CD14-positive monocyte (primary cell): ENCODE results near the gene CACNA2D2. TPM values are rescaled to one million over a fixed set of nuclear protein-coding genes. Genes with fewer than 3 reads are reported as not detected.

ENCODE experiments used
- DNase-seq, 3 donors: peaks; one replicate each; pipeline ENCODE4 v3.0.0-alpha.2; 2011 to 2022
- H2AFZ ChIP-seq: 2 replicates; pipeline ENCODE4 v1.6.0; 2012; ENCODE audit warnings: mild to moderate bottlenecking, low read depth, low read length, inconsistent platforms; ENCODE audit not compliant: insufficient read depth, poor library complexity, severe bottlenecking
- H3K27ac ChIP-seq, 2 donors: 1 replicate in 1 of 2; 2 replicates in 1 of 2; pipeline ENCODE4 v1.5.1; 2012 to 2013; ENCODE audit warnings: low read length in 2 of 2, control low read depth in 1 of 2, inconsistent platforms in 1 of 2, low read depth in 1 of 2, mild to moderate bottlenecking in 1 of 2
- H3K27me3 ChIP-seq, 2 donors: one replicate each; pipeline versions ENCODE4 v1.6.0 to v1.6.1; 2011 to 2013; ENCODE audit warnings: low read length in 2 of 2; ENCODE audit not compliant: control insufficient read depth in 2 of 2, insufficient read depth in 2 of 2
- H3K36me3 ChIP-seq, 2 donors: replicated peaks in 1 of 2; 1 replicate in 1 of 2; 2 replicates in 1 of 2; pipeline versions ENCODE4 v1.5.1 to v1.6.1; 2012 to 2013; ENCODE audit warnings: low read length in 2 of 2, control low read depth in 1 of 2, inconsistent platforms in 1 of 2, mild to moderate bottlenecking in 1 of 2; ENCODE audit not compliant: insufficient read depth in 2 of 2, control insufficient read depth in 1 of 2
- H3K4me1 ChIP-seq, 2 donors: 1 replicate in 1 of 2; 2 replicates in 1 of 2; pipeline versions ENCODE4 v1.5.1 to v1.6.1; 2012 to 2013; ENCODE audit warnings: low read length in 2 of 2, control low read depth in 1 of 2, inconsistent platforms in 1 of 2, mild to moderate bottlenecking in 1 of 2, moderate library complexity in 1 of 2; ENCODE audit not compliant: insufficient read depth in 2 of 2, control insufficient read depth in 1 of 2
- H3K4me2 ChIP-seq: replicated peaks from 2 replicates; pipeline ENCODE3; 2012; ENCODE audit warnings: low read length, moderate library complexity, mild to moderate bottlenecking; ENCODE audit not compliant: poor library complexity, severe bottlenecking; ENCODE audit errors: extremely low read depth
- H3K4me3 ChIP-seq, 3 experiments: fragments of 200-600 bp in 1 of 3; sonication (generic) in 1 of 3; replicated peaks in 1 of 3; 1 replicate in 2 of 3; 2 replicates in 1 of 3; pipeline ENCODE4 v1.5.1; 2011 to 2013; ENCODE audit warnings: low read length in 3 of 3, mild to moderate bottlenecking in 3 of 3, control low read depth in 2 of 3, low read depth in 2 of 3, inconsistent platforms in 1 of 3, moderate library complexity in 1 of 3
- H3K79me2 ChIP-seq: 2 replicates; pipeline ENCODE4 v1.6.0; 2012; ENCODE audit warnings: mild to moderate bottlenecking, control low read depth, inconsistent platforms, low read length, moderate library complexity; ENCODE audit not compliant: insufficient read depth
- H3K9ac ChIP-seq: 2 replicates; pipeline ENCODE4 v1.6.0; 2017; ENCODE audit warnings: low read length, mild to moderate bottlenecking; ENCODE audit not compliant: insufficient read depth, poor library complexity, severe bottlenecking
- H3K9me3 ChIP-seq, 2 donors: replicated peaks in 1 of 2; 1 replicate in 1 of 2; 2 replicates in 1 of 2; pipeline versions ENCODE4 v1.5.1 to v1.6.1; 2012 to 2013; ENCODE audit warnings: low read length in 2 of 2, control low read depth in 1 of 2; ENCODE audit not compliant: control insufficient read depth in 1 of 2, insufficient read depth in 1 of 2
- H4K20me1 ChIP-seq: 2 replicates; pipeline ENCODE4 v1.6.0; 2012; ENCODE audit warnings: mild to moderate bottlenecking, low read length, control low read depth, moderate library complexity; ENCODE audit not compliant: insufficient read depth
- H3K27ac Mint-ChIP-seq, 7 donors: one replicate each; pipeline ENCODE4 v1.8.0; 2020; ENCODE audit warnings: mild to moderate bottlenecking in 7 of 7, mixed read lengths in 7 of 7, moderate library complexity in 6 of 7, inconsistent platforms in 2 of 7
- H3K27me3 Mint-ChIP-seq, 3 donors: one replicate each; pipeline ENCODE4 v1.8.0; 2021 to 2022; ENCODE audit warnings: low read depth in 3 of 3, mild to moderate bottlenecking in 3 of 3, mixed read lengths in 3 of 3, moderate library complexity in 3 of 3, inconsistent platforms in 1 of 3
- H3K36me3 Mint-ChIP-seq, 2 donors: one replicate each; pipeline ENCODE4 v1.8.0; 2020; ENCODE audit warnings: mixed read lengths in 2 of 2, inconsistent platforms in 1 of 2, mild to moderate bottlenecking in 1 of 2
- H3K4me1 Mint-ChIP-seq: one replicate; pipeline ENCODE4 v1.8.0; 2020; ENCODE audit warnings: mild to moderate bottlenecking, mixed read lengths
- H3K4me3 Mint-ChIP-seq, 2 donors: one replicate each; pipeline ENCODE4 v1.8.0; 2020; ENCODE audit warnings: mild to moderate bottlenecking in 2 of 2, mixed read lengths in 2 of 2, moderate library complexity in 1 of 2
- H3K9me3 Mint-ChIP-seq, 7 donors: one replicate each; pipeline ENCODE4 v1.8.0; 2020 to 2022; ENCODE audit warnings: mixed read lengths in 7 of 7, mild to moderate bottlenecking in 6 of 7, moderate library complexity in 6 of 7, inconsistent platforms in 2 of 7
- WGBS: methylation state at CpG from one replicate; pipeline ENCODE4 v1.1.5; 2013; ENCODE audit warnings: missing lambda C conversion rate; ENCODE audit not compliant: insufficient coverage; 5-methylcytosine and 5-hydroxymethylcytosine counted together
- intact Hi-C, 2 donors: fragments of 100-400 bp; cut with micrococcal nuclease; formaldehyde crosslinking; loops; one replicate each; pipeline versions ENCODE4 v1.15.0 to v1.15.1; 2023
- polyA plus RNA-seq, 3 donors: library from polyadenylated mRNA; depleted of rRNA in 1 of 3; unstranded in 2 of 3; stranded (reverse) in 1 of 3; fragments of 300-500 nt in 2 of 3; fragments of >200 nt in 1 of 3; fragmentation: Illumina TruSeq in 2 of 3; gene quantifications; 1 replicate in 2 of 3; 2 replicates in 1 of 3; pipeline ENCODE4 v1.2.3, GENCODE V29; 2012 to 2021
- TF ChIP-seq, protein P1 (sequence below): fragments of 200-600 bp; IDR thresholded peaks from one replicate; pipeline ENCODE4 v1.8.0; 2022; ENCODE audit warnings: antibody characterized with exemption, mild to moderate bottlenecking

CACNA2D2 gene
- polyA plus RNA-seq, 3 donors: 0.09 to 0.16 TPM; not detected in 1

- Histone ChIP-seq H3K79me2 (peaks cover 64% of the 10 kb centered on the region), H3K9me3 (no peaks in the 10 kb centered on the region), H3K9ac (no peak overlapping the region), H3K4me3 (peak overlapping the region in 1 of 3 experiments; percentile 91), H4K20me1 (peaks cover 66% of the 10 kb centered on the region), H3K36me3 (peaks cover 44 to 56% of the 10 kb centered on the region in 2 donors), H3K4me2 (peak overlapping the region; percentile 98), H3K27ac (peak overlapping the region in 1 of 2 donors; percentile 91), H3K4me1 (peaks cover 42 to 52% of the 10 kb centered on the region in 2 donors), H3K27me3 (no peaks in the 10 kb centered on the region), H2AFZ (no peak overlapping the region)
- Mint-ChIP-seq H3K36me3 (peaks cover 25 to 47% of the 10 kb centered on the region in 2 donors), H3K4me3 (peak overlapping the region; percentile 39 to 90), H3K27ac (peak overlapping the region in 6 of 7 donors; percentile 14 to 78 (median 74)), H3K9me3 (no peaks in the 10 kb centered on the region), H3K4me1 (peaks cover 52% of the 10 kb centered on the region), H3K27me3 (peaks cover 0 to 2% (median 0%) of the 10 kb centered on the region in 3 donors)
- no CpG with 5 or more reads among the region's 1 CpG for WGBS
- peak in 2 of 3 donors; percentile 32 to 68 for DNase-seq
- intact Hi-C loops: loop anchor here (5.0 to 10.0 kb wide), 3 partner anchors 260 to 1037 kb away; partner anchors contain the start of genes MAPKAPK3 (in 1 of the 2), MON1A (in 1 of the 2) and RBM15B (in 1 of the 2)
- TF ChIP-seq, protein P1, sequence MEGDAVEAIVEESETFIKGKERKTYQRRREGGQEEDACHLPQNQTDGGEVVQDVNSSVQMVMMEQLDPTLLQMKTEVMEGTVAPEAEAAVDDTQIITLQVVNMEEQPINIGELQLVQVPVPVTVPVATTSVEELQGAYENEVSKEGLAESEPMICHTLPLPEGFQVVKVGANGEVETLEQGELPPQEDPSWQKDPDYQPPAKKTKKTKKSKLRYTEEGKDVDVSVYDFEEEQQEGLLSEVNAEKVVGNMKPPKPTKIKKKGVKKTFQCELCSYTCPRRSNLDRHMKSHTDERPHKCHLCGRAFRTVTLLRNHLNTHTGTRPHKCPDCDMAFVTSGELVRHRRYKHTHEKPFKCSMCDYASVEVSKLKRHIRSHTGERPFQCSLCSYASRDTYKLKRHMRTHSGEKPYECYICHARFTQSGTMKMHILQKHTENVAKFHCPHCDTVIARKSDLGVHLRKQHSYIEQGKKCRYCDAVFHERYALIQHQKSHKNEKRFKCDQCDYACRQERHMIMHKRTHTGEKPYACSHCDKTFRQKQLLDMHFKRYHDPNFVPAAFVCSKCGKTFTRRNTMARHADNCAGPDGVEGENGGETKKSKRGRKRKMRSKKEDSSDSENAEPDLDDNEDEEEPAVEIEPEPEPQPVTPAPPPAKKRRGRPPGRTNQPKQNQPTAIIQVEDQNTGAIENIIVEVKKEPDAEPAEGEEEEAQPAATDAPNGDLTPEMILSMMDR: no peak
These were observed 146.0 kb downstream of the CACNA2D2 start for GRCh38 chr3:50357481-50357880.

GRCh38 chr3:50356553-50356952, 146.9 kb downstream of the CACNA2D2 start:
- H3K27me3 Mint-ChIP-seq: peaks cover 0 to 2% (median 0%) of the 10 kb centered on the region in 3 donors
- intact Hi-C loops: loop anchor here (5.0 to 10.0 kb wide), 3 partner anchors 261 to 1038 kb away; partner anchors contain the start of genes MAPKAPK3 (in 1 of the 2), MON1A (in 1 of the 2) and RBM15B (in 1 of the 2)
- WGBS: 52% methylated on average over 4 of the region's 5 CpGs
- H3K4me1 Mint-ChIP-seq: peaks cover 51% of the 10 kb centered on the region
- Histone ChIP-seq H3K79me2 (peaks cover 69% of the 10 kb centered on the region), H3K27me3 (no peaks in the 10 kb centered on the region), H3K9me3 (no peaks in the 10 kb centered on the region), H4K20me1 (peaks cover 74% of the 10 kb centered on the region), H3K4me3 (peak overlapping the region in 1 of 3 experiments; percentile 91), H3K4me2 (peak overlapping the region; percentile 98), H3K27ac (peak overlapping the region; percentile 20 to 91), H3K36me3 (peaks cover 44 to 56% of the 10 kb centered on the region in 2 donors), H2AFZ (no peak overlapping the region), H3K4me1 (peaks cover 46 to 57% of the 10 kb centered on the region in 2 donors), H3K9ac (peak overlapping the region; percentile 21)
- peak overlapping the region in 6 of 7 donors; percentile 4 to 82 (median 72) for H3K27ac Mint-ChIP-seq
- peak; percentile 22 to 36 (median 30) for DNase-seq
- peaks cover 26 to 50% of the 10 kb centered on the region in 2 donors for H3K36me3 Mint-ChIP-seq
- H3K9me3 Mint-ChIP-seq: no peaks in the 10 kb centered on the region
- peak overlapping the region; percentile 55 to 59 for H3K4me3 Mint-ChIP-seq
- TF ChIP-seq, protein P1: no peak
